GM21423 (cell line): ENCODE results near the gene PROX2.

ENCODE experiments used
- ATAC-seq: cut with Tn5 transposase; IDR thresholded peaks from one replicate; pipeline ENCODE4 v1.9.1; 2021; ENCODE audit warnings: mild to moderate bottlenecking, moderate library complexity; ENCODE audit not compliant: unreplicated experiment

The PROX2 gene

GRCh38 chr14:74875941-74876913, at the start of gene PROX2:
PROX2 (minus strand) TSS chr14:74876145; CDS start chr14:74863834, 12,311 bp downstream.
- ATAC-seq: no peak

- no peak for ATAC-seq
Observed at GRCh38 chr14:74924061-74924460, 48.1 kb upstream of the PROX2 start.

GRCh38 chr14:74922752-74923401, 46.9 kb upstream of the PROX2 start, which contains the start of gene RPS6KL1:
RPS6KL1 (minus strand) TSS chr14:74923260; CDS start chr14:74921541, 1,719 bp downstream.
- ATAC-seq: peak; percentile 88

- ATAC-seq: no peak
Observed at GRCh38 chr14:74921987-74922751, 46.2 kb upstream of the PROX2 start.

- ATAC-seq: no peak
Observed at GRCh38 chr14:74921053-74921620, 45.2 kb upstream of the PROX2 start.

- no peak for ATAC-seq
Observed at GRCh38 chr14:74920281-74920680, 44.3 kb upstream of the PROX2 start.

- no peak for ATAC-seq
Observed at GRCh38 chr14:74919421-74920165, 43.6 kb upstream of the PROX2 start.

GRCh38 chr14:74918380-74918779, 42.4 kb upstream of the PROX2 start:
- ATAC-seq: no peak

GRCh38 chr14:74917646-74918081, 41.7 kb upstream of the PROX2 start:
- ATAC-seq: no peak

GRCh38 chr14:74917178-74917543, 41.2 kb upstream of the PROX2 start:
- ATAC-seq: no peak

- ATAC-seq: no peak
Observed at GRCh38 chr14:74915826-74916225, 39.9 kb upstream of the PROX2 start.

- ATAC-seq: no peak
Observed at GRCh38 chr14:74915426-74915825, 39.5 kb upstream of the PROX2 start.

- no peak for ATAC-seq
Observed at GRCh38 chr14:74913986-74914573, 38.1 kb upstream of the PROX2 start.

- ATAC-seq: no peak
Observed at GRCh38 chr14:74913393-74913910, 37.5 kb upstream of the PROX2 start.

GRCh38 chr14:74912801-74913200, 36.9 kb upstream of the PROX2 start:
- no peak for ATAC-seq

GRCh38 chr14:74912111-74912510, 36.2 kb upstream of the PROX2 start:
- ATAC-seq: no peak

GRCh38 chr14:74911704-74912103, 35.8 kb upstream of the PROX2 start:
- ATAC-seq: no peak

- no peak for ATAC-seq
Observed at GRCh38 chr14:74911221-74911620, 35.3 kb upstream of the PROX2 start.

- ATAC-seq: no peak
Observed at GRCh38 chr14:74910556-74910955, 34.6 kb upstream of the PROX2 start.
